CD4-positive, CD25-positive, alpha-beta regulatory T cell (primary cell): ENCODE results near the gene NFIC. TPM values are rescaled to one million over a fixed set of nuclear protein-coding genes. Genes with fewer than 3 reads are reported as not detected.
"Not testable (repeated sequence)": the region's sequence is repeated elsewhere in the genome, so short reads cannot be mapped to it uniquely, and the experiment has no call there.

Experiments used
- ATAC-seq, 2 donors: fragments of 150-1000 bp; cut with Tn5 transposase; one replicate each; pipeline ENCODE4 v1.10.0; 2021; ENCODE audit warnings: low read depth in 2 of 2, moderate number of reproducible peaks in 2 of 2, moderate library complexity in 1 of 2
- DNase-seq, 3 donors: peaks; one replicate each; pipeline versions ENCODE4 v3.0.0 to v3.0.0-alpha.2; 2012 to 2022; ENCODE audit warnings: mixed read lengths in 1 of 3
- H3K27ac ChIP-seq: one replicate; pipeline ENCODE4 v1.7.0; 2013; ENCODE audit warnings: mild to moderate bottlenecking, low read length; ENCODE audit not compliant: insufficient read depth, poor library complexity, severe bottlenecking
- H3K27me3 ChIP-seq: one replicate; pipeline ENCODE4 v1.7.0; 2013; ENCODE audit warnings: low read length; ENCODE audit not compliant: control insufficient read depth, insufficient read depth
- H3K36me3 ChIP-seq: one replicate; pipeline ENCODE4 v1.7.0; 2013; ENCODE audit warnings: mild to moderate bottlenecking, low read length, moderate library complexity; ENCODE audit not compliant: control insufficient read depth, insufficient read depth
- H3K4me1 ChIP-seq: 2 replicates; pipeline ENCODE4 v1.7.0; 2013; ENCODE audit warnings: mild to moderate bottlenecking, low read length; ENCODE audit not compliant: insufficient read depth, control insufficient read depth, poor library complexity, severe bottlenecking
- H3K4me3 ChIP-seq: one replicate; pipeline ENCODE4 v1.7.0; 2013; ENCODE audit warnings: low read depth, mild to moderate bottlenecking, low read length, moderate library complexity
- H3K9me3 ChIP-seq, 2 experiments: 1 replicate in 1 of 2; 2 replicates in 1 of 2; pipeline ENCODE4 v1.7.0; 2013; ENCODE audit warnings: low read length in 2 of 2, mild to moderate bottlenecking in 1 of 2, moderate library complexity in 1 of 2; ENCODE audit not compliant: control insufficient read depth in 2 of 2
- H3K27ac Mint-ChIP-seq, 3 donors: one replicate each; pipeline ENCODE4 v1.8.0; 2020 to 2022; ENCODE audit warnings: mild to moderate bottlenecking in 3 of 3, mixed read lengths in 3 of 3, moderate library complexity in 2 of 3
- H3K27me3 Mint-ChIP-seq: one replicate; pipeline ENCODE4 v1.8.0; 2022; ENCODE audit warnings: mild to moderate bottlenecking, mixed read lengths
- H3K36me3 Mint-ChIP-seq: one replicate; pipeline ENCODE4 v1.8.0; 2020; ENCODE audit warnings: mixed read lengths
- H3K4me1 Mint-ChIP-seq, 4 donors: one replicate each; pipeline ENCODE4 v1.8.0; 2020 to 2022; ENCODE audit warnings: mixed read lengths in 4 of 4, mild to moderate bottlenecking in 1 of 4
- H3K4me3 Mint-ChIP-seq, 4 donors: one replicate each; pipeline ENCODE4 v1.8.0; 2020 to 2022; ENCODE audit warnings: mild to moderate bottlenecking in 4 of 4, mixed read lengths in 4 of 4, moderate library complexity in 3 of 4
- H3K9me3 Mint-ChIP-seq, 7 donors: one replicate each; pipeline ENCODE4 v1.8.0; 2020 to 2022; ENCODE audit warnings: mixed read lengths in 7 of 7, mild to moderate bottlenecking in 3 of 7, moderate library complexity in 2 of 7
- polyA plus RNA-seq, 4 donors: library from polyadenylated mRNA; unstranded; fragments of 300-500 nt; fragmentation: Illumina TruSeq; gene quantifications; one replicate each; pipeline ENCODE4 v1.2.3, GENCODE V29; 2021
- total RNA-seq: library from RNA; stranded (reverse); gene quantifications from one replicate; pipeline ENCODE4 v1.2.3, GENCODE V29; 2022

NFIC gene
- total and polyA plus RNA-seq, 5 donors from 2014 or later = 3.7 to 17.8 (median 4.2) TPM

DNA sequence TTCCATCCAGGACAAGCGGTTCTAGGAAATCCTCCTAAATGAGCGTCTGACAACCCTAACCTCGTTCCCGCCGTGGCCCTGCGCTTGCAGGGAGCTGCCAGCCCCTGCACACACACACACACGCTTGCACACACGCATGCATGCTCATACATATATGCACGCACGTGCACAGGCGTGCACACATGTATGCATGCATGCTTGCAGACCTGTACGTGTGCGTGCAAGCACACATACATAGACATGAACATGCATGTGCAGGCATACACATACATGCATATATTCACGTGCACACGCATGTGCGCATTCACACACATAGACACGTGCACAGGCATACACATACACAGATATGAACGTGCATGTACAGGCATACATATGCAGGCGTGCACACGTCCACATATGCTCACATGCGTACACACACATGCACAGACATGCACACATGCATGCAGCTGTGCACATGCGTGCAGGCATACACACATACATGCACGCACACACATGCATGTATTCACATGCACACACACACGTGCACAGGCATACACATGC, 78.4 kb downstream of the NFIC start:
- no peak for DNase-seq
- Histone ChIP-seq H3K9me3 (no peaks in the 10 kb centered on the region), H3K27ac (no peak overlapping the region), H3K4me3 (no peak overlapping the region), H3K4me1 (no peaks in the 10 kb centered on the region), H3K36me3 (peaks cover 3% of the 10 kb centered on the region), H3K27me3 (no peaks in the 10 kb centered on the region)
- Mint-ChIP-seq H3K27me3 (no peaks in the 10 kb centered on the region), H3K4me3 (no peak overlapping the region), H3K36me3 (no peaks in the 10 kb centered on the region), H3K4me1 (peaks cover 0 to 5% (median 4%) of the 10 kb centered on the region in 4 donors), H3K9me3 (no peaks in the 10 kb centered on the region), H3K27ac (no peak overlapping the region)
- ATAC-seq = no peak

DNA sequence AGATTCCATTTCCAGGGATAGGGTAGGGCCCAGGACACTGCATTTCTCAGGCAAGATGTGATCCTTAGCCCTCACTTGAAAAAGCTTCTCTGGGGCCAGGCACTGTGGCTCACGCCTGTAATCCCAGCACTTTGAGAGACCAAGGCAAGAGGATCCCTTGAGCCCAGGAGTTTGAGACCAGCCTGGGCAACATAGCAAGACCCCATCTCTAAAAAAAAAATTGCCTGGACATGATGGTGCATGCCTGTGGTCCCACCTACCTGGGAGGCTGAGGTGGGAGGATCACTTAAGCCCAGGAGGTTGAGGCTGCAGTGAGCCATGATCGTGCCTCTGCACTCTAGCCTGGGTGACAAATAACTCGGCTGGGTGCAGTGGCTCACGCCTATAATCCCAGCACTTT, 80.3 kb downstream of the NFIC start:
- not testable (repeated sequence) for H3K27me3 Mint-ChIP-seq, DNase-seq, H3K4me1 Mint-ChIP-seq, H3K9me3 ChIP-seq, H3K36me3 Mint-ChIP-seq, H3K9me3 Mint-ChIP-seq, H3K27ac Mint-ChIP-seq, H3K4me1 ChIP-seq, ATAC-seq, H3K27me3 ChIP-seq, H3K4me3 Mint-ChIP-seq, H3K36me3 ChIP-seq, H3K4me3 ChIP-seq, H3K27ac ChIP-seq

DNA sequence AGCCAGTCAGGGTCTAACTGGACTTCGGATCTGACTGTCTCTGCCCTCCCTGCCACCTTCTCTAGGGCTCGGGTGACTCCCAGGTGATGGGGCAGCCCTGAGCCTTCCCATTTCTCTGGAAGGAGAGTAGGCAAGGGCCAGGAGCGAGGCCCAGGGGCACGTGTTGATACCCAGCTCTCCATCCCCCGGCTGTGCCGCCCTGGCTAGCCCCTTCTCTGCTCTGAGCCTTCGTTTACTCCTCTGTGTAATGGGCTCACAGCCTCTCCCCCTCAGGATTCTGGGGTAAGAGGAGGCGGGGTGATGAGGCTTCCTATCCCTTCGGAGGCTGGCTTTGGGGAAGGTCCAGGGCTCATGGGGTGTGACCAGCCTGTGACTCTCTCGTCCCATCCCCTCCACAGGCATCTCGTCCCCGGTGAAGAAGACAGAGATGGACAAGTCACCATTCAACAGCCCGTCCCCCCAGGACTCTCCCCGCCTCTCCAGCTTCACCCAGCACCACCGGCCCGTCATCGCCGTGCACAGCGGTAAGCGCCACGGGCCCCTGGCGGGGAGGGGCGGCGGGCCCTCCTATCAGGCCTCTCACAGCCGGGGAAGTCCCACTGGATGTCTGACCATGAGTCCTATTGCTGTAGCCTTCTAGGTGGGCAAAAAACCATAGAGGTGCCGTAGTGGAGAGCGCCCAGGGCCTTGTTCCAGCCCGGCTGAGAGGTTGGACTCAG, 82.4 kb downstream of the NFIC start:
- Mint-ChIP-seq H3K9me3 (no peaks in the 10 kb centered on the region), H3K27me3 (no peaks in the 10 kb centered on the region), H3K36me3 (peaks cover 3% of the 10 kb centered on the region), H3K27ac (no peak overlapping the region), H3K4me3 (no peak overlapping the region), H3K4me1 (peaks cover 0 to 3% (median 0%) of the 10 kb centered on the region in 4 donors)
- no peak overlapping the region for H3K27ac ChIP-seq
- peaks cover 7% of the 10 kb centered on the region for H3K36me3 ChIP-seq
- no peak overlapping the region for H3K4me3 ChIP-seq
- no peaks in the 10 kb centered on the region for H3K4me1 ChIP-seq
- no peak for DNase-seq
- no peaks in the 10 kb centered on the region for H3K27me3 ChIP-seq
- no peaks in the 10 kb centered on the region for H3K9me3 ChIP-seq
- ATAC-seq = no peak

DNA sequence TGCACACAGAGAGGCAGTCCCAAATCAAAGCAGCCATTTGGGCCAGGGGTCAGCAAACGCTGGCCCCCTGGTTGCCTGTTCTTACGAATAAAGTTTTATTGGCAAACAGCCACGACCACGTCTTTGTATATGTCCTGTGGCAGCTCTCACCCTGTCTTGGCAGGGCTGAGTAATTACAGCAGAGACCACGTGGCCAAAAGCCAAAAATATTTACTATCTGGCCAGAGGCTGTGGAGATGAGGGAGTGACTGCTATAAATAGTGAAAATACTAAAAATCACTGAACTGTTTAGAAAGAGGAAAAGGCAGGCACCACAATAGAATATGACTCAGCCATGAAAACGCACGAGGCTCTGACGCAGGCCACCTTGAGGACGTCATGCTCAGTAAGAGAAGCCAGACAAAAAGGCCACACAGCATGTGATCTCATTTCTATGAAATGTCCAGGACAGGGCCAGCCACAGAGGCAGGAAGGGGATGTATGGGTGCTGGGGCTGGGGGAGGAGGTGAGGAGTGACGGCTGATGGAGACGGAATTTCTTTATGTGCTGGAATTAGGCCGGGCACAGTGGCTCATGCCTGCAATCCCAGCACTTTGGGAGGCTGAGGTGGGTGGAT, 84.5 kb downstream of the NFIC start:
- Histone ChIP-seq H3K4me3 (no peak overlapping the region), H3K27ac (no peak overlapping the region), H3K36me3 (peaks cover 11% of the 10 kb centered on the region), H3K9me3 (no peaks in the 10 kb centered on the region), H3K27me3 (no peaks in the 10 kb centered on the region), H3K4me1 (no peaks in the 10 kb centered on the region)
- Mint-ChIP-seq H3K36me3 (peaks cover 3% of the 10 kb centered on the region), H3K27ac (no peak overlapping the region), H3K9me3 (no peaks in the 10 kb centered on the region), H3K27me3 (no peaks in the 10 kb centered on the region), H3K4me1 (no peaks in the 10 kb centered on the region), H3K4me3 (no peak overlapping the region)
- ATAC-seq = no peak
- DNase-seq = no peak

DNA sequence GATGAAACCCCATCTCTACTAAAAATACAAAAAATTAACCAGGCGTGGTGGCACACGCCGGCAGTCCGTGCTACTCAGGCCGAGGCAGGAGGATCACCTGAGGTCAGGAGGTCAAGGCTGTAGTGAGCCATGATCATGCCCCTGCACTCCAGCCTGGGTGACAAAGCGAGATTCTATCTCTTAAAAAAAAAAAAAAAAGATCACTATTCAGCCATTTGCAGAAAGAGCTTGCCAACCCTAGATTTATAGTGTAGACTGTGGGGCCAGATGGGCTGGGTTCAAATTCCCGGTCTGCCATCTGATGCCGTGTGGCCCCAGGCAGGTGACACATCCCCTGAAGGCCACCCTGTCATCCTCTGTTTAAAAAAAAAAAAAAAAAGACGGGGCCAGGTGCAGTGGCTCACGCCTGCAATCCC, 85.1 kb downstream of the NFIC start:
- no peak for DNase-seq
- H3K4me3 Mint-ChIP-seq = no peak overlapping the region
- Histone ChIP-seq H3K27me3 (no peaks in the 10 kb centered on the region), H3K4me1 (no peaks in the 10 kb centered on the region), H3K27ac (no peak overlapping the region), H3K4me3 (no peak overlapping the region), H3K36me3 (peaks cover 11% of the 10 kb centered on the region), H3K9me3 (no peaks in the 10 kb centered on the region)
- no peak for ATAC-seq
- no peaks in the 10 kb centered on the region for H3K4me1 Mint-ChIP-seq
- H3K36me3 Mint-ChIP-seq = peaks cover 3% of the 10 kb centered on the region
- H3K9me3 Mint-ChIP-seq = no peaks in the 10 kb centered on the region
- H3K27me3 Mint-ChIP-seq = no peaks in the 10 kb centered on the region
- H3K27ac Mint-ChIP-seq = no peak overlapping the region

DNA sequence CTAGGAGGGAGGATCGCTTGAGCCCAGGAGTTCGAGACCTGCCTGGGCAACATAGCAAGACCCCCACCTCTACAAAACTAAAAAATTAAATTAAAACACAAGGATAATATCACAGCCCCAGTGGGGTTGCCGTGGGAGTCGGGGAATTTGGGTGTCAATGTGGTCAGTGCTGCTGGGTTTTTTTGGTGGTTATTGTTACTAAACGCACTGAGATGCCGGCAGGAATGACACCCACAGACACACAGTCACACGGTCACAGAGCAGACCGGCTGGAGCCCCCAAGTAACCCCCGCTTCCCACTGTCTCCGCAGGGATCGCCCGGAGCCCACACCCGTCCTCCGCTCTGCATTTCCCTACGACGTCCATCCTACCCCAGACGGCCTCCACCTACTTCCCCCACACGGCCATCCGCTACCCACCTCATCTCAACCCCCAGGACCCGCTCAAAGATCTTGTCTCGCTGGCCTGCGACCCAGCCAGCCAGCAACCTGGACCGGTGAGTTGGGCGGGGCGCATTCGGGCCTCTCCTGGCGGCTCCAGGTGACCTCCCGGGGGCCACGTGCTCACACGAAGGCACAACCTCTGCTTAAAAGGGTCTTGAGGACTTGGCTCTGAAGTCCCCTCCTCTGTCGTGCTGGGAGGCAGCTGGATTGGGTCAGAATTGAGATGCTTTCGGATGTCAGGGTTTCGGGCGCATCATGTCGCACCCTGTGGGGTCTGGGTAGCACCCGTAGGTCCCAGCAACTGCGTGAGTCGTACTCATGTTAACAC, 86.0 kb downstream of the NFIC start:
- ATAC-seq (no peak), DNase-seq (no peak)
- Histone ChIP-seq H3K27me3 (no peaks in the 10 kb centered on the region), H3K4me3 (no peak overlapping the region), H3K4me1 (no peaks in the 10 kb centered on the region), H3K36me3 (peaks cover 11% of the 10 kb centered on the region), H3K27ac (no peak overlapping the region), H3K9me3 (no peaks in the 10 kb centered on the region)
- Mint-ChIP-seq H3K27ac (no peak overlapping the region), H3K9me3 (no peaks in the 10 kb centered on the region), H3K4me1 (no peaks in the 10 kb centered on the region), H3K36me3 (peaks cover 3% of the 10 kb centered on the region), H3K4me3 (no peak overlapping the region), H3K27me3 (no peaks in the 10 kb centered on the region)

DNA sequence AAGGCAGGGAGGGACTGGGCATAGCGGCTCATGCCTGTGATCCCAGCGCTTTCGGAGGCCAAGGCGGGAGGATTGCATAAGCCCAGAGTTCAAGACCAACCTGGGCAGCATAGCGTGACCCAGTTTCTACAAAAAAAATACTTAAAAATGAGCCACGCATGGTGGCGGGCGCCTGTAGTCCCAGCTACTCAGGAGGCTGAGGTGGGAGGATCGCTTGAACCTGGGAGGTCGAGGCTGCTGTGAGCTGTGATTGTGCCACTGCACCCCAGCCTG, 86.5 kb downstream of the NFIC start:
- H3K36me3 ChIP-seq = peaks cover 11% of the 10 kb centered on the region
- ATAC-seq, H3K9me3 Mint-ChIP-seq, H3K27ac ChIP-seq, DNase-seq, H3K4me3 Mint-ChIP-seq, H3K4me1 ChIP-seq, H3K27me3 ChIP-seq, H3K27ac Mint-ChIP-seq, H3K4me1 Mint-ChIP-seq, H3K4me3 ChIP-seq, H3K27me3 Mint-ChIP-seq, H3K9me3 ChIP-seq, H3K36me3 Mint-ChIP-seq: not testable (repeated sequence)
